ENCODE measurements around the gene FGFRL1.
"Not testable (repeated sequence)": the region's sequence is repeated elsewhere in the genome, so short reads cannot be mapped to it uniquely, and the experiment has no call there.

Gene FGFRL1

GRCh38 chr4:995311-996026, 16.0 kb upstream of the FGFRL1 start:
- no peak overlapping the region for H3K27ac ChIP-seq
- CTCF ChIA-PET: no interaction called here
- no peak for TF ChIP-seq CTCF (conservative IDR thresholded peaks at IDR 0.05; ENCODE audit: low read depth)
- DNase-seq (ENCODE audit: low spot score): no peak
- POLR2A ChIA-PET (ENCODE audit: low non-redundant PET): no interaction called here

DNA sequence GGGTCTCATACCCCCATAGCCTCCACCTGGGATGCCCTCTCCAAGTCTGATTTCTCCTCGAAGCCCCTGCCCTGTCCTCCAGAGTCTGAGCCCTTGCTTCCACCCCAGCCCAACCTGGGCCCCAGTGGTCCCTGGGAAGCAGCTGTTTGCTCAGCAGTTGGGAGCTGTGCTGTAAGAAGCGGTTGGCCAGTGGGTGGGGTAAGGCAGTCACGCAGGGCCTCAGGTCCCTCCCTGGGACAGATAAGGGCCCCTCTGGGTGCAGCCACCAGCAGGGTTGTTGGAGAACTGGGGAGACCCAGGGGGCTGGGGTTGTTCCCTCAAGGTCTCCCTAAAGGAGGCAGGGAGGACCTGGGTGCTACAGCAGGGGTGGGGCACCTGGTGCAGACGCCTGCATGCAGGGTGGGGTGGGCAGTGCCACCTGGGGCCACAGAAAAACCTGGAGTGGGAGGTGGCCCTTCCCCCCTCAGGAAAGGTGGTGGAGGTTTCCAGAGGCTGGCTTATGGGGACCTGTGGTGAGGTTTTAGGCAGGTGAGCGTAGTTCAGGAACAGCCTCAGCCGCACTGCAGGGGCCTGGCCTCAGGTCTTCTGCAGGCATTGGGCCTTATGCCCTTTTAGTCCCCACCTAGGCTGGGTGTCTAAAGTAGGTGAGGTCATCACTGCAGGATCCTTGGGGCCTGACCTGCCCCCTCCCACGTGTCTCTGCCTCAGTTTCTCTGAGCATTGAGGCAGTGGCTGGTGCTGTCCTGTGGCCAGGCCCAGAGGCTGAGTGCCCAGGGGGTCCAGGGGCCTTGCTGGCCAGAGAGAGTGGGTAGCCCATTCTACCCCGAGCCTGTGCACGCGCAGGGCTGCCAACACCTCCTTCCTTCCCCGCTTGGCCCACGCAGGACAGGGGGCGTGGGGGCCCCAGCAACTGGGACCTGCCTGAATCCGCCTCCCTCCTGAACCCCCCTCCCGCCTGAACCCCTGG, 15.1 kb upstream of the FGFRL1 start:
- CTCF ChIA-PET: no interaction called here
- no peak overlapping the region for H3K27ac ChIP-seq
- no peak for DNase-seq (ENCODE audit: low spot score)
- POLR2A ChIA-PET (ENCODE audit: low non-redundant PET): no interaction called here
- no peak for TF ChIP-seq CTCF (conservative IDR thresholded peaks at IDR 0.05; ENCODE audit: low read depth)

DNA sequence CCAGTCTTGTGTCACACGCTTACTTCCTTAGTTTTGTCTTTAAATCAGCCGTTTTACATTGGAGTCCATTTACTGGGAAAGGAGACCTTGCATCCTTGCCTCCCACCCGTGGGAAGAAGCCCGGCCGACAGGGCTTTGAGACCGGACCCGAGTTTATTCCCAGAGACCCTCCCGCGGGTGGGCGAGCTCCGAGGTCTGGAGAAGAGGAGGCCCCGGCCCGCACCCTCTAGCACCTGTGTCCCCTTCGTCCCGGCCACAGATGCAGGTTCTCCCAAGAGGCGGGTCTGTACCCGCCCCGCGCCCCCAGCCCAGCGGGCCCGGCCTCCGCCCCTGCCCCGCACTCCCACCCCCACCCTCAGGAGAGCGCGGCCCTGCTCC, 14.4 kb upstream of the FGFRL1 start:
- no peak for TF ChIP-seq CTCF (conservative IDR thresholded peaks at IDR 0.05; ENCODE audit: low read depth)
- POLR2A ChIA-PET (ENCODE audit: low non-redundant PET): no interaction called here
- DNase-seq (ENCODE audit: low spot score): no peak
- CTCF ChIA-PET: no interaction called here
- no peak overlapping the region for H3K27ac ChIP-seq

DNA sequence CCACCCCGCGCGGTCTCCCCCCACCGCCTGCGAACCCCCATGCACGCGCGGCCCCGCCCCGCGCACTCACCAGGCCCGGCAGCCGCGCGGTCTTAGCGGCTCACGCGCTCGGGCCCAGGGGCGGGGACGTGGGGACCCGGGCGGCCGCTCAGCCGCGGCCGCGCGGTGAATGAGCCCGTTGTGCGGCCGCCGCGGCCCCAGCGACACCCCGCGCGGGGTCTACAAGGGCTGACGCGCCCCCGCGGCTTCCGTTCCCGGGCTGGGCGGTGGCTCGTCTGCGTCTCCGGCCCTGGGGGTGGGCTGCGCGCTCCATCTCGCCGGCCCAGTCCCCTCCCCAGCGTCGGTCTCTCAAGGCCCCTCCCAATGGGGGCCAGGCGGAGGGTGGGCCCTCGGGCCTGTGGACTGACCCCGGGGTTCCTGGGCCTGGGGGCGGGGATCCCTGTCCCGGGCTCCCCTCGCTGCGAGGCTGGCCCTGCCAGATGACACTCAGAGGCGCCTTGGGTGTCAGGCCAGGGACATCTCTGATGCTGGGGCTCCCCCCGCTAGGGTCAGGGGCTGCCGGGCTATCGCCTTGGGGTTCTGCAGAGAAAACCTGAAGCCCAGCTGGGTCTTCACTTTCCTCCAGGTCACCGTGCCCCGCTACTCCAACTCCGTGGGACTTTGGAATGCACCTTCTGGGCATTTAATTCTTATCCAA, 13.9 kb upstream of the FGFRL1 start:
- H3K27ac ChIP-seq: no peak overlapping the region
- DNase-seq (ENCODE audit: low spot score): no peak
- TF ChIP-seq CTCF (conservative IDR thresholded peaks at IDR 0.05; ENCODE audit: low read depth): no peak
- CTCF ChIA-PET: no interaction called here
- POLR2A ChIA-PET (ENCODE audit: low non-redundant PET): no interaction called here

DNA sequence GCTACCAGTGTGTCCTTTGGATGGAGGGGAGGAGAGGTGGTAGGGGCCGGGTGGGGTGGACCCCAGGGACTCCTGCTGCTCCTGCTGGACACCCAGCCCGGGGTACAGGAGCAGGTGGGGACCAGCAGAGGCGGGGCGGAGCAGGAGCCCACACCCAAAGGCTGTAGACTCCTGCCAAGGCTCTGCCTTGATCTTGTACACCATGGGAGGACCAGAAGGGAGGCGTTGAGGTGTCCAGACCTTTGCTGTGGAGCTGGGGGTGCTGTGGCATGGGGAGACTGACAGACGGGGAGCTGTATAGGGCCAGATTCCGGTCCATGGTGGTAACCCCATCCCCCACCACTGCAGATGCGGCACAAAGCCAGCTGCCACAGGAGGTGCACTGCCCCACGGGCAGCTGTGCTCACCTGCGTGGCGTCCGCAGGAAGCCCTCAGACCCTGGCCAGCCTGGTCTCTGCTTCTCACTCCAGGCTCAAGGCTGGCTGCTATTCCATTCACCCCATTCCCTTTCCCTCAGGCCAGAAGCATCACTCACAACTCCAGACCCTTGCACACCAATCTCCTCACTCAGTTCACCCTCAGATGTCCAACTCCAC, 13.2 kb upstream of the FGFRL1 start:
- H3K27ac ChIP-seq: no peak overlapping the region
- DNase-seq (ENCODE audit: low spot score): no peak
- TF ChIP-seq CTCF (conservative IDR thresholded peaks at IDR 0.05; ENCODE audit: low read depth): no peak
- CTCF ChIA-PET: interaction anchor here (0.6 kb wide), 1 partner anchor 26 kb away, joined by 4 read pairs; no protein-coding TSS in a partner anchor
- POLR2A ChIA-PET (ENCODE audit: low non-redundant PET): no interaction called here

DNA sequence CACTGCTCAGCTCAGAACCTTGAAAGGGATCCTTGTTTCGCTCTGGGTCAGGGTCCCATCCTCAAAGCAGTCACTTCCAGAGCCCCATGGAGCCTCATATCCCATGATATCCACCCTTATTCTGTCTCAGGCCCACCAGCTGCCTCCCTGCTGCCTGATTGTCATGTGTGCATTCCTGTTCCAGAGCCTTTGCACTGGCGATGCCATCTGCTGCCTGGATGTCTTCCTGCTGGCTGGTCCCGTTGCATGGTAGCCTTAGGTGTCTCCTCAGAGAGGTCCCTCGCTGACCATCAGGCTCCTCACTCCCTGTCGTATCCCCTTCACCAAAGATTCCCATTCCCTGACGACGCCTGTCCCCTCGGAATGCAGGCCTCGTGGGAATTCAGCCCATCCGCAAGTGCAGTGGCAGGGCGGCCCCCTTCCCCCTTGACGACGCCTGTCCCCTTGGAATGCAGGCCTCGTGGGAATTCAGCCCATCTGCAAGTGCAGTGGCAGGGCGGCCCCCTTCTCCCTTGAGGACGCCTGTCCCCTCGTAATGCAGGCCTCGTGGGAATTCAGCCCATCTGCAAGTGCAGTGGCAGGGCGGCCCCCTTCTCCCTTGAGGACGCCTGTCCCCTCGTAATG, 12.1 kb upstream of the FGFRL1 start:
- CTCF ChIA-PET; POLR2A ChIA-PET (ENCODE audit: low non-redundant PET): not testable (repeated sequence)

More for the DNA sequence above, 12.1 kb upstream of the FGFRL1 start:
- not testable (repeated sequence) for DNase-seq (ENCODE audit: low spot score); H3K27ac ChIP-seq
